ENCODE data around the gene FGFR2.

DNA sequence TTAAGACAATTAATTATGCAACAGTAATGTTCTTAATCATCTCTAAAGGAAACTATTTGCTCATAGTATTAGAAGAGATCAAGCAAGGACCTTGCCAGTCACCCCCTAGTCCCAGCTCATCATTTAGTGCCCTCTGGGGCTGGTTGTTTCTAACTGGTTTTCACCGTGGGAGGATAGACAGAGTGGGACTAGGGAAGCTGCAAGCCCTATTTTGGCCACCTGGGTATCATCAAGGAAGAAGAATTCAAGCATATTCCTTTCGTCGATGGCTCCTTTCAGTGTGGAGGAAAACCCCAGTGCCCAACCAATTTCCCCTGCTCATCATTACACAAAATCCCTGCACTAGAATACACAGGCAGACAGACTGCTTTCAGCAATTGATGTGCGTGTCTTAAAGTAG lies 30.6 kb upstream of the FGFR2 start:
- TF ChIP-seq, protein P1, sequence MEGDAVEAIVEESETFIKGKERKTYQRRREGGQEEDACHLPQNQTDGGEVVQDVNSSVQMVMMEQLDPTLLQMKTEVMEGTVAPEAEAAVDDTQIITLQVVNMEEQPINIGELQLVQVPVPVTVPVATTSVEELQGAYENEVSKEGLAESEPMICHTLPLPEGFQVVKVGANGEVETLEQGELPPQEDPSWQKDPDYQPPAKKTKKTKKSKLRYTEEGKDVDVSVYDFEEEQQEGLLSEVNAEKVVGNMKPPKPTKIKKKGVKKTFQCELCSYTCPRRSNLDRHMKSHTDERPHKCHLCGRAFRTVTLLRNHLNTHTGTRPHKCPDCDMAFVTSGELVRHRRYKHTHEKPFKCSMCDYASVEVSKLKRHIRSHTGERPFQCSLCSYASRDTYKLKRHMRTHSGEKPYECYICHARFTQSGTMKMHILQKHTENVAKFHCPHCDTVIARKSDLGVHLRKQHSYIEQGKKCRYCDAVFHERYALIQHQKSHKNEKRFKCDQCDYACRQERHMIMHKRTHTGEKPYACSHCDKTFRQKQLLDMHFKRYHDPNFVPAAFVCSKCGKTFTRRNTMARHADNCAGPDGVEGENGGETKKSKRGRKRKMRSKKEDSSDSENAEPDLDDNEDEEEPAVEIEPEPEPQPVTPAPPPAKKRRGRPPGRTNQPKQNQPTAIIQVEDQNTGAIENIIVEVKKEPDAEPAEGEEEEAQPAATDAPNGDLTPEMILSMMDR (IDR thresholded peaks at IDR 0.05) = no peak
- TF ChIP-seq, protein P2, sequence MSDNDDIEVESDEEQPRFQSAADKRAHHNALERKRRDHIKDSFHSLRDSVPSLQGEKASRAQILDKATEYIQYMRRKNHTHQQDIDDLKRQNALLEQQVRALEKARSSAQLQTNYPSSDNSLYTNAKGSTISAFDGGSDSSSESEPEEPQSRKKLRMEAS (IDR thresholded peaks at IDR 0.05; ENCODE audit: low read depth) = no peak
- no peak for TF ChIP-seq RAD21 (IDR thresholded peaks at IDR 0.05; ENCODE audit: low read length)
- TF ChIP-seq, protein P3, sequence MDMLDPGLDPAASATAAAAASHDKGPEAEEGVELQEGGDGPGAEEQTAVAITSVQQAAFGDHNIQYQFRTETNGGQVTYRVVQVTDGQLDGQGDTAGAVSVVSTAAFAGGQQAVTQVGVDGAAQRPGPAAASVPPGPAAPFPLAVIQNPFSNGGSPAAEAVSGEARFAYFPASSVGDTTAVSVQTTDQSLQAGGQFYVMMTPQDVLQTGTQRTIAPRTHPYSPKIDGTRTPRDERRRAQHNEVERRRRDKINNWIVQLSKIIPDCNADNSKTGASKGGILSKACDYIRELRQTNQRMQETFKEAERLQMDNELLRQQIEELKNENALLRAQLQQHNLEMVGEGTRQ (IDR thresholded peaks at IDR 0.05; ENCODE audit: borderline replicate concordance, low read depth, low read length) = no peak
- no peak for TF ChIP-seq POLR2AphosphoS5 (IDR thresholded peaks at IDR 0.05; ENCODE audit: low read depth, low read length)
- no peak for TF ChIP-seq EZH2phosphoT487 (IDR thresholded peaks at IDR 0.05; ENCODE audit: borderline replicate concordance, low read depth)
- no peak for TF ChIP-seq EP300 (IDR thresholded peaks at IDR 0.05; ENCODE audit: borderline replicate concordance in 1 of 2, low read depth in 1 of 2, low read length in 1 of 2)
- no peak for TF ChIP-seq TEAD4 (IDR thresholded peaks at IDR 0.05; ENCODE audit: borderline replicate concordance, insufficient read depth)
- no peak for TF ChIP-seq TAF1 (IDR thresholded peaks at IDR 0.05; ENCODE audit: borderline replicate concordance, low read depth, low read length)
- no peak for TF ChIP-seq JUND (IDR thresholded peaks at IDR 0.05)
- TF ChIP-seq, protein P4, sequence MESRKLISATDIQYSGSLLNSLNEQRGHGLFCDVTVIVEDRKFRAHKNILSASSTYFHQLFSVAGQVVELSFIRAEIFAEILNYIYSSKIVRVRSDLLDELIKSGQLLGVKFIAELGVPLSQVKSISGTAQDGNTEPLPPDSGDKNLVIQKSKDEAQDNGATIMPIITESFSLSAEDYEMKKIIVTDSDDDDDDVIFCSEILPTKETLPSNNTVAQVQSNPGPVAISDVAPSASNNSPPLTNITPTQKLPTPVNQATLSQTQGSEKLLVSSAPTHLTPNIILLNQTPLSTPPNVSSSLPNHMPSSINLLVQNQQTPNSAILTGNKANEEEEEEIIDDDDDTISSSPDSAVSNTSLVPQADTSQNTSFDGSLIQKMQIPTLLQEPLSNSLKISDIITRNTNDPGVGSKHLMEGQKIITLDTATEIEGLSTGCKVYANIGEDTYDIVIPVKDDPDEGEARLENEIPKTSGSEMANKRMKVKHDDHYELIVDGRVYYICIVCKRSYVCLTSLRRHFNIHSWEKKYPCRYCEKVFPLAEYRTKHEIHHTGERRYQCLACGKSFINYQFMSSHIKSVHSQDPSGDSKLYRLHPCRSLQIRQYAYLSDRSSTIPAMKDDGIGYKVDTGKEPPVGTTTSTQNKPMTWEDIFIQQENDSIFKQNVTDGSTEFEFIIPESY (IDR thresholded peaks at IDR 0.05; ENCODE audit: borderline replicate concordance, low read depth) = no peak
- no peak for TF ChIP-seq ELF1 (IDR thresholded peaks at IDR 0.05)

All from SK-N-SH (cell line).